Endothelial cell (in vitro differentiated cells): Measurements from ENCODE around the gene MFAP4. TPM values are rescaled to one million over a fixed set of nuclear protein-coding genes. Genes with fewer than 3 reads are reported as not detected.

Experiments
- DNase-seq: peaks from one replicate; pipeline ENCODE4 v3.0.0; 2021; ENCODE audit warnings: low spot score
- H3K27ac Mint-ChIP-seq: one replicate; pipeline ENCODE4 v1.8.0; 2021; ENCODE audit warnings: mixed read lengths, inconsistent platforms; ENCODE audit not compliant: unreplicated experiment
- H3K27me3 Mint-ChIP-seq: one replicate; pipeline ENCODE4 v1.8.0; 2021; ENCODE audit warnings: mild to moderate bottlenecking, moderate library complexity, mixed read lengths, inconsistent platforms; ENCODE audit not compliant: unreplicated experiment
- H3K36me3 Mint-ChIP-seq: one replicate; pipeline ENCODE4 v1.8.0; 2021; ENCODE audit warnings: mild to moderate bottlenecking, low read depth, mixed read lengths, inconsistent platforms; ENCODE audit not compliant: unreplicated experiment
- H3K4me1 Mint-ChIP-seq: one replicate; pipeline ENCODE4 v1.8.0; 2021; ENCODE audit warnings: mild to moderate bottlenecking, mixed read lengths, inconsistent platforms; ENCODE audit not compliant: unreplicated experiment
- H3K4me3 Mint-ChIP-seq: one replicate; pipeline ENCODE4 v1.8.0; 2021; ENCODE audit warnings: mild to moderate bottlenecking, mixed read lengths, inconsistent platforms; ENCODE audit not compliant: unreplicated experiment
- H3K9me3 Mint-ChIP-seq: one replicate; pipeline ENCODE4 v1.8.0; 2021; ENCODE audit warnings: mixed read lengths, inconsistent platforms; ENCODE audit not compliant: unreplicated experiment
- CTCF ChIP-seq: fragments of 200-600 bp; sonication (generic); IDR thresholded peaks from one replicate; pipeline ENCODE4 v1.5.0; 2021; ENCODE audit warnings: antibody characterized with exemption; ENCODE audit not compliant: unreplicated experiment
- total RNA-seq: library from RNA; stranded (reverse); fragmentation: NEBNext Ultra II Directional; extraction: Animal tissue kit (Norgen Biotek cat#: 25700); gene quantifications from one replicate; pipeline ENCODE4 v1.2.1, GENCODE V29; 2021; ENCODE audit not compliant: unreplicated experiment

The MFAP4 gene
- total RNA-seq, 1 donor from 2014 or later, result 0.67 TPM

- H3K27ac Mint-ChIP-seq, result peak overlapping the region; percentile 30
Measured at GRCh38 chr17:19409509-19409908, 22.5 kb upstream of the MFAP4 start.

GRCh38 chr17:19409066-19409465 lies 22.1 kb upstream of the MFAP4 start:
- H3K4me3 Mint-ChIP-seq, result peak overlapping the region; percentile 47

More at GRCh38 chr17:19409509-19409908, 22.5 kb upstream of the MFAP4 start:
- no peaks in the 10 kb centered on the region for H3K36me3 Mint-ChIP-seq
- peaks cover 6% of the 10 kb centered on the region for H3K27me3 Mint-ChIP-seq
- peaks cover 2% of the 10 kb centered on the region for H3K4me1 Mint-ChIP-seq
- DNase-seq, result no peak
- H3K4me3 Mint-ChIP-seq, result no peak overlapping the region
- TF ChIP-seq CTCF, result no peak
- H3K9me3 Mint-ChIP-seq, result no peaks in the 10 kb centered on the region

GRCh38 chr17:19408346-19408710 lies 21.3 kb upstream of the MFAP4 start:
- H3K4me1 Mint-ChIP-seq, result peaks cover 2% of the 10 kb centered on the region
- no peaks in the 10 kb centered on the region for H3K9me3 Mint-ChIP-seq

More at GRCh38 chr17:19409066-19409465, 22.1 kb upstream of the MFAP4 start:
- Mint-ChIP-seq H3K36me3 (no peaks in the 10 kb centered on the region), H3K9me3 (no peaks in the 10 kb centered on the region), H3K27me3 (peaks cover 6% of the 10 kb centered on the region), H3K4me1 (peaks cover 2% of the 10 kb centered on the region), H3K27ac (peak overlapping the region; percentile 30)
- TF ChIP-seq CTCF, result no peak
- DNase-seq, result no peak

GRCh38 chr17:19407601-19408345 lies 20.8 kb upstream of the MFAP4 start:
- H3K36me3 Mint-ChIP-seq, result no peaks in the 10 kb centered on the region
- H3K4me3 Mint-ChIP-seq, result no peak overlapping the region
- H3K27me3 Mint-ChIP-seq, result peaks cover 6% of the 10 kb centered on the region
- no peak overlapping the region for H3K27ac Mint-ChIP-seq
- H3K9me3 Mint-ChIP-seq, result no peaks in the 10 kb centered on the region
- no peak for DNase-seq
- TF ChIP-seq CTCF, result no peak
- H3K4me1 Mint-ChIP-seq, result peaks cover 2% of the 10 kb centered on the region

More at GRCh38 chr17:19408346-19408710, 21.3 kb upstream of the MFAP4 start:
- Mint-ChIP-seq H3K27me3 (peaks cover 6% of the 10 kb centered on the region), H3K27ac (no peak overlapping the region), H3K4me3 (no peak overlapping the region), H3K36me3 (no peaks in the 10 kb centered on the region)
- no peak for DNase-seq
- TF ChIP-seq CTCF, result no peak

- H3K4me3 Mint-ChIP-seq, result no peak overlapping the region
- H3K36me3 Mint-ChIP-seq, result no peaks in the 10 kb centered on the region
- TF ChIP-seq CTCF, result no peak
- no peak for DNase-seq
- H3K27me3 Mint-ChIP-seq, result peaks cover 2% of the 10 kb centered on the region
- H3K27ac Mint-ChIP-seq, result no peak overlapping the region
- no peaks in the 10 kb centered on the region for H3K4me1 Mint-ChIP-seq
- H3K9me3 Mint-ChIP-seq, result no peaks in the 10 kb centered on the region
Measured at GRCh38 chr17:19405114-19405513, 18.1 kb upstream of the MFAP4 start.
